Peyer's patch (tissue), 4 donors: ENCODE results near the gene KCNAB3. TPM values are rescaled to one million over a fixed set of nuclear protein-coding genes. Genes with fewer than 3 reads are reported as not detected.

ENCODE experiments used
- DNase-seq, 3 donors: peaks; one replicate each; pipeline ENCODE4 v3.0.0-alpha.2; 2017 to 2019
- H3K27ac ChIP-seq, 4 donors: fragments of 200-600 bp; sonication (generic); one replicate each; pipeline ENCODE4 v1.5.1; 2016 to 2019
- H3K27me3 ChIP-seq, 2 donors: fragments of 200-600 bp; sonication (generic); one replicate each; pipeline ENCODE4 v1.5.1; 2019
- H3K36me3 ChIP-seq, 3 donors: fragments of 200-600 bp; sonication (generic); one replicate each; pipeline ENCODE4 v1.5.1; 2016 to 2019
- H3K4me1 ChIP-seq, 4 donors: fragments of 200-600 bp; sonication (generic); one replicate each; pipeline ENCODE4 v1.5.1; 2016 to 2019
- H3K4me3 ChIP-seq, 4 donors: fragments of 200-600 bp; sonication (generic); 1 replicate in 3 of 4; 2 replicates in 1 of 4; pipeline ENCODE4 v1.5.1; 2016 to 2019; ENCODE audit warnings: mild to moderate bottlenecking in 1 of 4
- H3K9me3 ChIP-seq, 4 donors: fragments of 200-600 bp; sonication (generic); one replicate each; pipeline ENCODE4 v1.5.1; 2016 to 2019; ENCODE audit warnings: mild to moderate bottlenecking in 1 of 4
- CTCF ChIP-seq, 6 experiments: fragments of 450-650 bp in 4 of 6; fragments of 200-600 bp in 2 of 6; sonication (generic) in 1 of 6; IDR thresholded peaks; one replicate each; pipeline ENCODE4 v1.5.1; 2017 to 2019; ENCODE audit warnings: antibody characterized with exemption in 6 of 6, mild to moderate bottlenecking in 3 of 6, moderate library complexity in 1 of 6
- POLR2A ChIP-seq, 2 donors: fragments of 450-650 bp; IDR thresholded peaks; one replicate each; pipeline ENCODE4 v1.5.1; 2017; ENCODE audit warnings: antibody characterized with exemption in 2 of 2, mild to moderate bottlenecking in 2 of 2, moderate library complexity in 2 of 2
- total RNA-seq, 4 donors: library from RNA; depleted of rRNA; stranded (reverse); fragments of >200 nt; gene quantifications; one replicate each; pipeline ENCODE4 v1.1.0, GENCODE V29; 2016

KCNAB3 gene
- total RNA-seq, 4 donors from 2014 or later = 0.95 to 5.0 (median 2.7) TPM

- Histone ChIP-seq H3K27ac (peak overlapping the region; percentile 89 to 96 (median 94)), H3K4me1 (peaks cover 0 to 57% (median 12%) of the 10 kb centered on the region in 4 donors)
- DNase-seq = peak; percentile 82 to 93 (median 93)
Measured at GRCh38 chr17:7887482-7888183, 42.0 kb downstream of the KCNAB3 start.

GRCh38 chr17:7887038-7887481 is 42.6 kb downstream of the KCNAB3 start:
- no peak for DNase-seq
- TF ChIP-seq CTCF (IDR thresholded peaks at IDR 0.05) (peak in 2 of 6 experiments; percentile 8 to 12), POLR2A (IDR thresholded peaks at IDR 0.05) (no peak)
- H3K27me3 ChIP-seq = no peaks in the 10 kb centered on the region
- peak overlapping the region; percentile 62 to 89 (median 82) for H3K4me3 ChIP-seq
- peaks cover 0 to 63% (median 12%) of the 10 kb centered on the region in 4 donors for H3K4me1 ChIP-seq
- H3K36me3 ChIP-seq = peaks cover 0 to 15% (median 0%) of the 10 kb centered on the region in 3 donors
- H3K9me3 ChIP-seq = no peaks in the 10 kb centered on the region
- peak overlapping the region; percentile 89 to 96 (median 94) for H3K27ac ChIP-seq

More at GRCh38 chr17:7887482-7888183, 42.0 kb downstream of the KCNAB3 start:
- peak overlapping the region; percentile 62 to 89 (median 82) for H3K4me3 ChIP-seq
- TF ChIP-seq POLR2A (IDR thresholded peaks at IDR 0.05) (peak; percentile 16 to 52), CTCF (IDR thresholded peaks at IDR 0.05) (peak in 1 of 6 experiments; percentile 32)
- H3K27me3 ChIP-seq = no peaks in the 10 kb centered on the region
- H3K9me3 ChIP-seq = no peaks in the 10 kb centered on the region
- H3K36me3 ChIP-seq = peaks cover 0 to 17% (median 0%) of the 10 kb centered on the region in 3 donors

- peak overlapping the region; percentile 62 to 89 (median 82) for H3K4me3 ChIP-seq
Measured at GRCh38 chr17:7886227-7887037, 43.2 kb downstream of the KCNAB3 start.

GRCh38 chr17:7885367-7886226 is 44.1 kb downstream of the KCNAB3 start:
- Histone ChIP-seq H3K27ac (peak overlapping the region; percentile 89 to 96 (median 94)), H3K27me3 (no peaks in the 10 kb centered on the region), H3K36me3 (peaks cover 0 to 7% (median 0%) of the 10 kb centered on the region in 3 donors), H3K4me1 (peaks cover 0 to 70% (median 12%) of the 10 kb centered on the region in 4 donors), H3K4me3 (peak overlapping the region; percentile 62 to 89 (median 82)), H3K9me3 (no peaks in the 10 kb centered on the region)
- DNase-seq = peak; percentile 45 to 73 (median 62)
- TF ChIP-seq CTCF (IDR thresholded peaks at IDR 0.05) (no peak), POLR2A (IDR thresholded peaks at IDR 0.05) (no peak)

More at GRCh38 chr17:7886227-7887037, 43.2 kb downstream of the KCNAB3 start:
- TF ChIP-seq POLR2A (IDR thresholded peaks at IDR 0.05) = no peak
- TF ChIP-seq CTCF (IDR thresholded peaks at IDR 0.05) = no peak
- Histone ChIP-seq H3K4me1 (peaks cover 0 to 69% (median 12%) of the 10 kb centered on the region in 4 donors), H3K9me3 (no peaks in the 10 kb centered on the region), H3K27me3 (no peaks in the 10 kb centered on the region), H3K27ac (peak overlapping the region; percentile 89 to 96 (median 94)), H3K36me3 (peaks cover 0 to 12% (median 0%) of the 10 kb centered on the region in 3 donors)
- DNase-seq = peak; percentile 38 to 64 (median 60)
